Endothelial cell of umbilical vein (primary cell): ENCODE results near the gene RAD51B.

Experiments
- EZH2 ChIP-seq: IDR thresholded peaks from 2 replicates; pipeline ENCODE4 v1.6.1; 2012; ENCODE audit warnings: borderline replicate concordance, low read depth, mild to moderate bottlenecking, moderate library complexity, low read length, inconsistent platforms; ENCODE audit not compliant: severe bottlenecking
- GATA2 ChIP-seq: IDR thresholded peaks from 2 replicates; pipeline ENCODE4 v1.7.0; 2011; ENCODE audit warnings: low read depth, mild to moderate bottlenecking, moderate library complexity, mixed read lengths, low read length; ENCODE audit not compliant: insufficient read length, insufficient read depth
- MAX ChIP-seq: IDR thresholded peaks from 2 replicates; pipeline ENCODE4 v1.6.1; 2011; ENCODE audit not compliant: insufficient read depth, insufficient read length
- MYC ChIP-seq: IDR thresholded peaks from one replicate; pipeline ENCODE4 v1.6.1; 2011; ENCODE audit warnings: mild to moderate bottlenecking, low read depth, low read length
- POLR2A ChIP-seq: IDR thresholded peaks from 2 replicates; pipeline ENCODE4 v1.6.1; 2012; ENCODE audit warnings: low read depth, mild to moderate bottlenecking, control low read depth, low read length
- POLR2AphosphoS5 ChIP-seq: IDR thresholded peaks from 2 replicates; pipeline ENCODE4 v1.6.1; 2012; ENCODE audit warnings: low read depth, mild to moderate bottlenecking, control low read depth, low read length, moderate library complexity; ENCODE audit not compliant: insufficient read depth
- TF ChIP-seq, protein P1 (sequence below), 2 donors: IDR thresholded peaks; 1 replicate in 1 of 2; 2 replicates in 1 of 2; pipeline ENCODE4 v1.5.1; 2011; ENCODE audit warnings: low read length in 2 of 2, mild to moderate bottlenecking in 2 of 2, moderate library complexity in 2 of 2, control low read depth in 1 of 2, inconsistent platforms in 1 of 2, low read depth in 1 of 2; ENCODE audit not compliant: insufficient read depth in 1 of 2; ENCODE audit errors: extremely low read depth in 1 of 2

GRCh38 chr14:68345738-68346137, 526.2 kb downstream of the RAD51B start:
- TF ChIP-seq, protein P1, sequence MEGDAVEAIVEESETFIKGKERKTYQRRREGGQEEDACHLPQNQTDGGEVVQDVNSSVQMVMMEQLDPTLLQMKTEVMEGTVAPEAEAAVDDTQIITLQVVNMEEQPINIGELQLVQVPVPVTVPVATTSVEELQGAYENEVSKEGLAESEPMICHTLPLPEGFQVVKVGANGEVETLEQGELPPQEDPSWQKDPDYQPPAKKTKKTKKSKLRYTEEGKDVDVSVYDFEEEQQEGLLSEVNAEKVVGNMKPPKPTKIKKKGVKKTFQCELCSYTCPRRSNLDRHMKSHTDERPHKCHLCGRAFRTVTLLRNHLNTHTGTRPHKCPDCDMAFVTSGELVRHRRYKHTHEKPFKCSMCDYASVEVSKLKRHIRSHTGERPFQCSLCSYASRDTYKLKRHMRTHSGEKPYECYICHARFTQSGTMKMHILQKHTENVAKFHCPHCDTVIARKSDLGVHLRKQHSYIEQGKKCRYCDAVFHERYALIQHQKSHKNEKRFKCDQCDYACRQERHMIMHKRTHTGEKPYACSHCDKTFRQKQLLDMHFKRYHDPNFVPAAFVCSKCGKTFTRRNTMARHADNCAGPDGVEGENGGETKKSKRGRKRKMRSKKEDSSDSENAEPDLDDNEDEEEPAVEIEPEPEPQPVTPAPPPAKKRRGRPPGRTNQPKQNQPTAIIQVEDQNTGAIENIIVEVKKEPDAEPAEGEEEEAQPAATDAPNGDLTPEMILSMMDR (IDR thresholded peaks at IDR 0.05; ENCODE audit: extremely low read depth in 1 of 2, insufficient read depth in 1 of 2, low read depth in 1 of 2, low read length in 2 of 2): no peak
- TF ChIP-seq MAX (no peak), EZH2 (no peak), GATA2 (no peak), POLR2AphosphoS5 (no peak), POLR2A (no peak), MYC (no peak)
